T47D (cell line): ENCODE data around the gene GARS1.

Experiments
- DNase-seq, 2 experiments: peaks; one replicate each; pipeline versions ENCODE4 v3.0.0 to v3.0.0-alpha.2; 2011 to 2012; ENCODE audit warnings: low read depth in 1 of 2, low spot score in 1 of 2
- JUND ChIP-seq: IDR thresholded peaks from 2 replicates; pipeline ENCODE4 v1.6.1; 2012; ENCODE audit warnings: low read depth
- in situ Hi-C: cut with HindIII; loops from 2 replicates; pipeline ENCODE4 v1.10.0; 2016; ENCODE audit warnings: low sequenced_read_pairs, low pct_unique_long_range_greater_than_20kb

The GARS1 gene

GRCh38 chr7:30665449-30665848, 70.8 kb downstream of the GARS1 start:
- no peak for TF ChIP-seq JUND

GRCh38 chr7:30667172-30667571, 72.5 kb downstream of the GARS1 start:
- no peak for TF ChIP-seq JUND
- no peak for DNase-seq
- in situ Hi-C loops: no loop called here

More at GRCh38 chr7:30665449-30665848, 70.8 kb downstream of the GARS1 start:
- in situ Hi-C loops: no loop called here
- DNase-seq: no peak

- no peak for TF ChIP-seq JUND
- in situ Hi-C loops: no loop called here
Measured at GRCh38 chr7:30668102-30668501, 73.4 kb downstream of the GARS1 start.

GRCh38 chr7:30671793-30672465, 77.3 kb downstream of the GARS1 start:
- no peak for TF ChIP-seq JUND
- in situ Hi-C loops: no loop called here
- DNase-seq: peak; percentile 82 to 95

More at GRCh38 chr7:30668102-30668501, 73.4 kb downstream of the GARS1 start:
- DNase-seq: no peak

- TF ChIP-seq JUND: no peak
- DNase-seq: no peak
- in situ Hi-C loops: no loop called here
Measured at GRCh38 chr7:30674420-30674819, 79.7 kb downstream of the GARS1 start.

DNA sequence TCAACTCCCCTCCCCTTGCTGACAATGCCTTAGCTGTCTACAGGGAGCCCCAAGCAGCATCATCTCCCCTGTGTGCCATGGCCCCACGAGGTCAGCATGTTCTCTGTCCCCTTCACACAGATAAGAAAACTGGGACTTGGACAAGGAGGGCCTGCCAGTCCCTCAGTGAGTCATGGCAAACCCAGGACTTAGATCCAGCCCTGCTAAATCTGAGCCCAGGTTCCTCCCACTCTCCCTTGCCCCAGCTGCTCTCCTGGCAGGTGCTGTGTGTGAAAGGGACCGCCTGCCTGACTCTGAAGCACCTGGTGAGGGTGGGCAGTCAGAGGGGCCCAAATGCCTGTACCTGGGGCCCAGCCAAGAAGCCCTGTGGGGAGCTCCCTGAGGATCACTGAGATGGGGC, 80.2 kb downstream of the GARS1 start:
- no peak for TF ChIP-seq JUND
- in situ Hi-C loops: no loop called here
- no peak for DNase-seq

GRCh38 chr7:30678805-30679204, 84.1 kb downstream of the GARS1 start:
- in situ Hi-C loops: no loop called here
- DNase-seq: no peak
- TF ChIP-seq JUND: no peak

DNA sequence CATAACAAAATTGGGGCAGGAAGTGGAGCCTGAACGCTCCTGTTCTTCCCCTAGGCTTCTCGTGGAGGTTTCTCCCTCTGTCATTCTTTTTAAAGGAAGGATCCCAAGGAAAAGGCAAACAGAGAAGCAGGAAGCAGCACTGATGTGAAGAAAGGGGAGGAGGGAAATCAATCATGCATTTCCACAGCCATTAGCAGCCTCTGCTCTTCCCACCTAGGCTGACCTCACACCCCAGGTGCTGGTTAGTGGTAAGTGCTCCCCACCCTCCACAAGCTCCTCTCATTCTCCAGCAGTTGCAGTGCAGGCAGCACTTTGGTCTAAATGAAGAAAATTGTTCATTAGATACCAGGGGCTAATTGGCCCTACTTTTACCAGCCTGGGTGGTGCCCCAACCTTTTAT, 85.0 kb downstream of the GARS1 start:
- in situ Hi-C loops: no loop called here
- no peak for TF ChIP-seq JUND
- DNase-seq: no peak

- no peak for DNase-seq
Measured at GRCh38 chr7:30681331-30681797, 86.7 kb downstream of the GARS1 start.

DNA sequence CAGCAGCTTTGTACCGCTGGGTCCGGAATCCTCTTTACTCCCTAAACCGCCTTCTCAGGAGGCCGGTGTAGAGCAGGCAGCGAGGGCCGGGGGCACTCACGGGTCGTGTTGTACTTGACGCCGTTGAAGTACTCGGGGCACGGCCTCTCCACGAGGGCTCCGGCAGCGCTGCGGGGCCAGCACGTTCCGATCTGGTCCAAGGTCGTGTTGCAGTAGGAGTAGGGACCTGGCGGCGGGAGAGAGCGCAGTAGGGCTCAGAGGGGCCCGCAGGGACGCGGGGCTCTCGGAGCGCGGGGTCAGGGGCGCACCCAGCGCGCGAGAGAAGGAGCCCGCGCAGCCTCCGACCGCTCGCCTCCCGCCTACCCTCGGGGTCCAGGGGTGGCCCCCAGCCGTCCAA, 87.1 kb downstream of the GARS1 start:
- DNase-seq: no peak
- TF ChIP-seq JUND: no peak
- in situ Hi-C loops: no loop called here

More at GRCh38 chr7:30681331-30681797, 86.7 kb downstream of the GARS1 start:
- no peak for TF ChIP-seq JUND
- in situ Hi-C loops: no loop called here

DNA sequence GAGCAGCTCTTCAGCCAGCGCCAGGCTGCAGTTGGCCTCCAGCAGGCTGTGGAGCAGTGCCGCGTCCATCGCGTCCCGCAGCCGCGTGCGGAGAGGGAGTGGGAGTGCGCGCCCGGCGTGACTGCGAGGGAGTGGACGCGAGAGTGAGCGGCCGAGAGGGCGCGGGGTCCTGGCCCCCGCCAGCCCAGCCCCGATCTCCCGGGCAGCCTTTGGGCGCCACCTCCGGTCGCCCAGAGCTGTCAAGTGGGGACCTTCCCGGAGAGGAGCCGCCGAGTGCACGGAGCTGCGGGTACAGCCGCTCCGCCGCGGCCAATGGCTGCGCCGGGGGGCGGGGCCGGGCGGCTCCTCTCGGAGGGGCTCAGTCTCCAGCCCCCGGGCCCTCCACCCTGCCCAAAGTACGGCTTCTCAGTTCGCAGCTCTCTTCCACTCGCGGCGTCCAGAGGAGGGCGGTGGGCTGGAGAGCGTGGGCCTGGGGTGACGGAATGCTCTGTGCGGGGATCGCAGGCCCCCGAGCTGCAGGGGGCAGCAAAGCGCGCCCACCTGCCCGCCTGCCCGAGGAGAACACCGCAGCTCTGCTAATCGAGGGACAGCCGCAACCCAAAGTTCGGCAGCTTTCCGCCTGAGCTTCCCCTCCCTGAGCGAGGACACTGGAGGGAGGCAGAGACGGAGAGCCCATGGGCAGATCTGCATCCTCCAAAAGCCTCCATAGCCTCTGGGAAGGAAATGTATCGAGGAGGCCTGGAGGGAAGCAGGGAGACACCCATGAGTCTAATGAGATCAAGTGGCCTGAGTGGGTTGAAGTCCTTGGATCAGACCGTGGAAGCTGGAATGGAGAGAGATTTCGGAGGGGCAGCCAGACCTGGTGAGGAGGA, 87.8 kb downstream of the GARS1 start, which contains the start of gene CRHR2:
TSS of gene CRHR2 (minus strand) at position 245 of the 872 bp plus-strand sequence. CDS start at position 69, 176 bp downstream.
- in situ Hi-C loops: no loop called here
- no peak for TF ChIP-seq JUND
- no peak for DNase-seq

DNA sequence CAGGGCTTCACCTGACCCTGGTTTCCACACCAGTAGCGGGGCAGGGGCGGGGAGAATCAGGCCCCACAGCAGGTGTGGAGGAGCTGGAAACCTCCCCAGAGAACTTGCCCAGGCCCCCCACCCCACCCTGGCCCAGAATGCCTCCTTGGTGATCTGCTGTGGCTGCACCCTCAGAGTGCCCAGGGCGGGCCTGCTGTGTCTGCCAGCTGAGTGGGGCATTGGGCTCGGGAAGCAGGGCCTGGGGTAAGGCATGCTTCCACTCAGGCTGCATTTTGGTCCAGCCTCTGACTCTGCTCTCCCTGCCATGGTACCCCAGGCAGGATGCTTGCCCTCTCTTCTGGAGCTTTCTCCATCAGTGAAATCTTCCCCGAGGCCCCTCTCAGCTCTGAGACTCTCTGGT, 88.6 kb downstream of the GARS1 start:
- in situ Hi-C loops: no loop called here
- no peak for TF ChIP-seq JUND
- DNase-seq: no peak
